Activated CD8-positive, alpha-beta memory T cell treated with anti-CD3 and anti-CD28 coated beads, Interleukin-2, amount 50 U/mL, for 24 hours (primary cell): ENCODE results near the gene CMBL.
"Not testable (repeated sequence)": the region's sequence is repeated elsewhere in the genome, so short reads cannot be mapped to it uniquely, and the experiment has no call there.

Experiments used
- DNase-seq: peaks from one replicate; pipeline ENCODE4 v3.0.0-alpha.2; 2020; ENCODE audit errors: extremely low read depth

CMBL gene

DNA sequence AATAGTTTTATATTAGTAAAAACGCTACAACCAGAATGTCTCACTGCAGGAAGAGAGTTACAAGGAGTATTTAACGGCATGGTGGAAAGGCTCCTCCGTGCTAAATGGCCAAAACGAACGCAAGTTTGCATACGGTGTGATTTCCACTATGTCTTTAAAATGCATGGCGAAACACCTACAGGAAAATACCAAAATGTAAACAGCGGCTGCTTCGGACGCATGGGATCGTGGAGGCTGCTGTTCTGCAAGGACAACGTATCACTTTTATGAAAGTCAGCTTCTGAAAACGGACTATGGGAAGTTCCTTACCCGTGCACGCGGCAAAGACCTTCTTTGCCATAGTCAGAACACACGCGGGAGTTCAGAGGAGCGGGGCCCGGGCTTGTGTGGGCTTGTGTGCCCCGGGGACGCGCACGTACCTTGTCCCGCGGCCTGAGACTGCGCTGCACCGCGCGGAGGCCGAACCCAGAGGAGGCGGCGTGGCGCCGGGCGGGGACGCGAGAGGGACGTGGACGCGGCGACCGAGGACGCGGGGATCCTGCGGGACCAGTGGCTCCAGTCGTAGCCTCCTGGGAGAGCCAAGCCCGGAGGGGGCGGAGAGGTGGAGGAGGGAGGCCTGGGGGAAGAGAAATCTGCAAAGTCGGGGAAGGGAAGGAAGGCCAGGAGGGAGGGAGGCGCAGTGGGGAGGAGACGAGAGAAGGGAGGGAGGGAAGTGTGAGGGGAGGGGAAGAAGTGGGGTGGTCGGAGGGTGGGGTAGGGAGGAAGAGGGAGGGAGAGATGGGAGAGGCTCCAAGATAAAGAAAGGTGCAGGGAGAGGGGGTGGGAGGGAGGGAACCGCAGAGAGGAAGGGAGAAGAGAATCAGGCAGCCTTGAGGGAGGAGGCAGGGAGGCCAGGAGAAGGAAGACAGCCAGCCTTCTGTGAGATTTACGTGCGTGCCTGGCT is at the start of gene CMBL:
Gene CMBL, minus strand, starts transcription at position 697 of the 943 bp plus-strand sequence. CDS start 17,140 bp downstream, outside the sequence.
- DNase-seq = no peak

DNA sequence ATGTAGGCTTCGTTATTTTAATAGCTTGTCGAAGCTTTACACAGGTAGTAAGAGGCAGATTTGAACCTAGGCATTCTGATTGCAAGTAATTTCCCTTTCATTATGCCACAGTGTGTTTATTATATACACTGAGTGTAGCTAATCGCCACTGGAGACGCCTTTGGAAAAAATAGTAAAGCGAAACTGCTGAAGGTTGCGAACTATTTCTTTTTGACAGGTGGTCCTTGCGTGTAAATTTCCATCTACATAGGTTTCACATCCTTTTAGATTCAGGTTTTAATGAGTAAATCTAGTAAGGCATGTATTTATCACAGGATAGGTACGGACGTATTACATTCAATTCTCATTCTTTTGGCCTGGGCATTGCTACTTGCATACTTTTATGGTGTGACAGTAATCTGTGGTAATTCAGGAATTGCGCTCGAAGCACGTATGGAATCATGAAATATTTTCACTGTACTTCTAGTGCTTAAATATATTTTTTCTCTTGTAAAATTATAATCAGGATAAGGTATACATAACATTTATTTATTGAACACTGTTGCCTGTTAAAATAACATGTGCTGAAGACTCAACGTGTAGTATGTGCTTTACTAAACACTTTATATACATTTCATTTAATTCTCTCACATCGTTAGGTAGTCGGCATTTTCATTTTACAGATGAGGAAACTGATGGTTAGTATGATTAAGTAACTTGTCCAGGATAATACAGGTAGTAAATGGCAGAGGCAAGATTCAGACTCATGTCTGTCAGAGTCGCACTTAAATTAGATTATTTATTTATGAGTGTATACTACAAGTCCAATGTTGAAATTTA is 47.6 kb upstream of the CMBL start:
- DNase-seq = no peak

DNA sequence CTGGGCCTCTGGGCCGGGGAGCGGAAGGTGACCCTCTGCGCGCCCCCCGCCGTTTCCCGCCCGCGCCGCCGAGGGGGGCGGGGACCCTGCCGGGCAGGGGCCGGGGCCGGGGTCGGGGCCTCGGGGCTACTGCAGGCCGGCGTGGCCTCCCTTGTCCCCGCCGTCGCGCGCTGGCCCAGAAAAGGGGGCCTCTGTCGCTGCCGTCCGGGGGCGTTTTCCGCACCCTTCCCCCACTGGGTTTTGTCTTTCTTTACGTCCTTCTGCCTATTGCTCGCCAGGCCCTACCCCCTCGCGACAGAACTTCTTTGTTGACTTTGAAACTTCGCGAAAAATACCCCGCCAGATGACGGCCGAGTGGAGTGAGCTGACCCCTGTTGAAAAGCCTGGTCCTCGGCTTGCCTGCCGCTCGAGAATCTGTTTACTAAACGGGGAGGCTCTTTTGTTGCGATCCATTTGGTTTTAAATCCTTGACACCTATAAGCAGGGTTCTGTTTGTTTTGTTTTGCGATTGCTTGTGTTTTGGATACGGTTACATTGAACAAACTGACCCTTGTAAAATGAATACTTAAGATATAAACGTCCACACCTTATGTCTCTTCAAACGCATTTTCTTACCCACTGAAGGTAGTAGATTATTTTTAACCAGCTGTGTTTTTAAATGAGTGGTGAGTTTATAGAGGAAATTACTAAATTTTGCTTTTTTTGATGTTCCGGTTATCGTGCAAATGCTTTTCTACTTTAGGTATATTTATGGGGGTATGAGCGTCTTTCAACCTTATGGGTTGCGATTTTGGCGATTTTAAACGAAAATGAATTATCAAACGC is 46.6 kb upstream of the CMBL start:
- DNase-seq = no peak

DNA sequence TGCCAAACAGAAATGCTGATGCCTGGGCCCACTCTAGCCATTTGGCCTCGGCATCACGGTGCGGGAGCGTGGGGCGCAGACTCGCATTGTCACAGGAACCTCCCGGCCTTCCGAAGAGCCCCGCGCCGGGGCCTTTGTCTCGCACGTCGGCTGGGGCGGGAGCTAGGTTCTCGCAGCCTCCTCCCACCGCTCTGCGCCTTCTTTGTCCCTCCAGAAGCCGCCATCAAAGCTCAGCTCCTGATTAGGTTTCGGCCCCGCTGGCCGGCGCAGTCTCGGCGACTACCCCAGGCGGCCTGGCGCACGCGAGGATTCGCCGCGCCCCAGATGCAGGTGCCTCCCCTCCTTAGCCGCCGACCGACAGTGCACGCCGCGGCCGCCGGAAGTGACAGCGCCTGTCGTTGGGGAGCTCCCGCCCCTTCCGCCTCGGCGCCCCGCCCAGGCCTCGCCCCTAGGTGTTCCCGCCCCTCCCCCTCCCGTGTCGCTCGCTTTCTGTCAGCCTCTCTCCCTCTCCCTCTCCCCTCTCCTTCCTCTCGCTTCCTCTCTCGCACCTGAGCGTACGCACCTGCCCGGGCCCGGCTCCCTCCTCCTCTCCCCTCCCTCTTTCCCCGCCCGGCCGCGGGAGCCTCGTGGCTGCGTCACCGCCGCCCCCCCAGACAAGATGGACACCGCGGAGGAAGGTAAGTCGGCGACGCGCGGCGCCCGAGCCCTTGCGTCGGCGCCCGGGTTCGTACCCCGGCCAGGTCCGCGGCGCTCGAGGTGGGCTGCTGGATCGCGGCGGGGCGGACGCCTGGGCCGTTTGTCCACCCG is 45.7 kb upstream of the CMBL start, which contains the start of gene MARCHF6:
Gene MARCHF6, plus strand, starts transcription at position 455 of the 807 bp plus-strand sequence. Its CDS starts 204 bp downstream, at position 659.
- peak; percentile 83 for DNase-seq

DNA sequence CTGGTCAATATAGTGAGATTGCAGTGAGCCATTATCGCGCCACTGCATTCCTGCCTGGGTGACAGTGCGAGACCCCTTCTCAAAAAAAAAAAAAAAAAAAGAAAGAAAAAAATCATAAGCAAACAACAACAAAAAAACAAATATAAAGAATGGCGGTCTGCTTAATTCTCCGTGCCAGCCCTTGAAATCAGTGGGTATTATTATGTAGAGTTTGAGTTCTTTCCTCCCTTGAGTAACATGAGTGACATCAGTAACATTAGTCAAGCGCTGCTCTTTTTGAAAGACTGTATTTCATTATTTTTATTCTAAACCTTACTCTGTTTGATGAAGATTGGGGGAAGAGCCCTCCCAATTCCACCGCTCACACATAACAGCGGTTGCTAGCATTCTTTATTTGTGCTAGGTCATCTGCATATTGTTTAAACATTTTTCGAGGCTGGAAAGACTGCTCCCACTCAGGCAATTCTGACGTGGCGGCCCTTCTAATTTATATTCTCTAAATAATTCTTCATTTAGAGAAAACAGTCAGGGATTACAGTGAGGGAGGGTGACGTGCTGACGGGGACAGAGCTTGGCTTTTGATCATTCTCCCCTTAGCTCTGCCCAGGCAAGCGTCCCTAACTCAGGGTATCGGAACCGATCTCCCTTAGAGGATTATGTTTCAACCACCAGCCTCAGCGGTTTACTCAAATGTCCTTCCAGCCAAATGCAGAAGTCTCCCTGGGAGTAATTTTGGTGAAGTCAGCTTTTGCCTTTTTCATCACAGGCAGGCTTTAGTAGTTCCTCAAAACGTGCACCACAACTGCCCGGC is 44.9 kb upstream of the CMBL start:
- no peak for DNase-seq

DNA sequence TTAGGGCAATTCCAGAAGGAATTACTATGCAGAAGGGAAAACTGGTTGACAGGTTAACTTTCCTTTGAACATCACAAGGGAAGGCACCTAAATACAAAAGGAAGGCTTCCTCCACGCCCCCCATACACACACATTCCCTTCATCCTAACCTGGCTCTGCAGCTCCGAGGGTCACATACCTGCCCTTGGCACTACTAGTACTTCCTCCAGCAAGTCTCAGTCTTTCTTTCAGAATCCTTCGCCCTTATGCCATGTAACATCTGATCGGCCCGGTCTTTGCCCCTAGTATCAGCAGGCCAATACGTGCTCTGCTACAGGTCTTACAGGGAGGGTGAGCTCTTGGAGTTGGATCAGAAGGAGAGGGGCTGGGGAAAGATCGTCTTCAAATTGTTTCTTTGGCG is 44.2 kb upstream of the CMBL start:
- no peak for DNase-seq

DNA sequence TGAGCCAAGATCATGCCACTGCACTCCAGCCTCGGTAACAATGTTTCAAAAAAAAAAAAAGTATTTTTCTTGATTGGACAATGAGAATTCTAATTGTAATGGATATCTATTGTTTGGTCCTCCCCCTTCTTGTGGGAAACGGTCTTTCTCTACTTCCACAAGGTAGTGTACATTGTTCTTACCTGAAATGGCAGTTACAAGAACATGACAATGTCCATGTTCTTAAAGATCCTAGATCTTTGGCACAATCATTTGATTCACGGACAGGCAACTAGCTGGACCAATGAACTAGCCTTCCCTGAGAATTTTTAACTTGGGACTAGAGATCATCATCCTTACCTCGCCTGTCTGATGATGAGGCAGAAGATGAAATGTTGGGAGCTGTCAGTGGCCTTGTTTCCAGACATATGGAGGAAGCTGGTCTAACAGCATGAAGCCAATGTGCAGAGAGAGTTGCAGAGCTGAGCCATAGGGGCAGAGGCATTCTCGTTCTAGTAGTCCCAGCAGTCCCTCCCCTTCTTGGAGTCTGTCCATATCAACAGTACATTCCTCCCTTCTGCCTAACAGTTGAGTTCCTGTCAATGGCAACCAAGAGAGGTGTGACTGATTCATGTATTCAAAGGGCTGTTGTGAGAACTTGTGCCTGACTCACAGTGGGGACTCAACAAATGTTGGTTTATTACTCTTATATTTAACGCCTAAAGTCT is 43.6 kb upstream of the CMBL start:
- DNase-seq = no peak

DNA sequence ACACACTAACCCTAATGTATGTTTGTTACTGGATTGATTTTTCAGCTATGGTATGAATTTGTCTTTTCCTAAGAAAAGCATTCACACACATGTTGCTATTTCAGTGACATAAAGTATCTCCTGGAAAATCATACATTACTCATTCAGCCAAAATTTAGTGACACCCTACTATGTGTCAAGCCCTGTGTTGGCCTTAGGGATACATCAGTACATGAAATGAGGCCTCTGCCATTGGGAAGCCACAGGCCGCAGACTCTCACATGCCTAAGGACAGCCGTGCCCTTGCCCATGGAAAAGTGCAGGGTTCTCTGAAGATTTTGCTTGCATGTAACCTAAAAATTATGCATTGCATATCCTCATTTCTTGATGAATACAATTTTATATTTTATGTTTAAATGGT is 40.6 kb upstream of the CMBL start:
- DNase-seq = no peak

DNA sequence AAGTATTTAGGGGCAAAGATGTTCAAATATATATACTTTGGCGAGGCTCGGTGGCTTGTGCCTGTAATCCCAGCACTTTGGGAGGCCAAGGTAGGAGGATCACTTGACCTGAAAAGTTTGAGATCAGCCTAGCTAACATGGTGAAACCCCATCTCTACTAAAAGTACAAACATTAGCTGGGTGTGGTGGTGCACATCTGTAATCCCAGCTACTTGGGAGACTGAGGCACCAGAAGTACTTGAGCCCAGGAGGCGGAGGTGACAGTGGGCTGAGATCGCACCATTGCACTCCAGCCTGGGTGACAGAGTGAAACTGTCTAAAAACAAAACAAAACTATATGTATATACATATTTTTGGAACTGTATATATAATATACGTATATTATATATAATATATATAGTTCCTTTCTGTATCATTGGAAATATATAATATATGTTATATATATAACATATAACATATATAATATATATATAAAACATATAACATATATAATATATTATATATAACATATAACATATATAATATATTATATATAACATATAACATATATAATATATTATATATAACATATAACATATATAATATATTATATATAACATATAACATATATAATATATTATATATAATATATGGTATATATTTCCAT is 36.9 kb upstream of the CMBL start:
- DNase-seq = not testable (repeated sequence)

DNA sequence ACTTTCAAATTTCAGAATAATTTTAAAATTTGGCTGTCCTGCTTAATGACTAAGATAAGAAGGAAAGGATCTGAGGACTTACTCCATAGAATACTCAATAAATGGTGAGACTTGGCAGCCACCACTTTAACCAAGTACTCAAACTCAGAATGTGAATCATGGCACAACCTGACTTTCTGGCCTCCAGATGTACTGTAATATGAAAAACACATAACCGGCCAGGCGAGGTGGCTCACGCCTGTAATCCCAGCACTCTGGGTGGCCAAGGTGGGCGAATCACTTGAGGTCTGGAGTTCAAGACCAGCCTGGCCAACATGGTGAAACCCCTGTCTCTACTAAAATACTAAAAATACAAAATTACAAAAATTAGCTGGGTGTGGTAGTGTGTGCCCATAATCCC is 35.8 kb upstream of the CMBL start:
- no peak for DNase-seq

DNA sequence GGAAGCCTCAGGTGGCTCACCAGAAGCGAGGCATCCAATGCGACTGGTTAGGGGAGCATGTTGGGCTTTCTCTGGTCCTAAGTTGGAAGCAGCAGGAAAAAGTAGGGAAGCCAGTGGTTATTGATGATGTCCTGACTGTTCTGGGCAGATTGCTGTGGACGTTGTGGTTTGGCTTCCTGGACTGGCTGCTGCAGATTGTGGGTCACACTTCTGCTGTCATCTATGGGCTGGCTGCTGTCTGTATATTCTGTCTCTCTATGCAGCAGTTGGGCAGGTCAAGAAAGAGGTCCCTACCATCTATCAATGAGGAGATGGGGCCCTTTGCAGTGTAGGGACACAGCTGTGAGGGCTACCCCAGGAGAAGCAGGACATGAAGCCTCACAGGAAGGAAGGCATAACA is 32.3 kb upstream of the CMBL start:
- no peak for DNase-seq

DNA sequence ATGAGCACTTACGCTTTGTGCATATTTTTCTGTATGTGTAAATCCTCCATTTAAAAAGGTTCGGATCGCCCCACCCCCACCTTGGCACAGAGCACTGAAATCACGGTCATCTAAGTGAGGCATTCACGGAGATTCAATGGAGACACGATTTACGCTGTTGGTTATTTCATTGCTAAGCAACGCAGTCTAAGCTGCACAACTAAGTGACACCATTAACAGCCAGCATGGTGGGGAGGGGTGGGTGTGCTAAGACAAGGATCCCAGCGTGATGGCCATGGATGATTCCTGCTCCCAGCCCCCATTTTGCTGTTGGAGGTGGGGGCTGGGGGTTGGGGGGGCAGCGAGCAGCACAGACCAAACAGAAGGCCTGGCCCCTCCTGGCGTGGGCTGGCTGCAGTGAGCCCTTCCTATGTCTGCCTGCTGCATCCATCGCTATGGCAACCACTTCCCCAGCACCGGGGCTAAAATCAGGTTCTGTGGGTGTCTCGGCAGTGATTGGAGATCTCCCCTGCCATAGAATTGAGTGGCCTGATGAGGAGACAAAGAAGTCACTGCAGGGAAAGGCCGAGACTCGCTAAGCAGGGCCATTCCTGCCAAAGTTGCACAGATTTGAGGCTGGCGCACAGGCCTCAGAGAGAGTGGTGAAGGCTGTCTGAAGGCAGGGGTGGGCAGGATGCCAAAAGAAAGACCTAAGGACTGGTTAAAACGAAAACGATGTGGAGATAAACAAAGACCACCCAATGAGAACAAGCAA is 31.5 kb upstream of the CMBL start:
- no peak for DNase-seq

DNA sequence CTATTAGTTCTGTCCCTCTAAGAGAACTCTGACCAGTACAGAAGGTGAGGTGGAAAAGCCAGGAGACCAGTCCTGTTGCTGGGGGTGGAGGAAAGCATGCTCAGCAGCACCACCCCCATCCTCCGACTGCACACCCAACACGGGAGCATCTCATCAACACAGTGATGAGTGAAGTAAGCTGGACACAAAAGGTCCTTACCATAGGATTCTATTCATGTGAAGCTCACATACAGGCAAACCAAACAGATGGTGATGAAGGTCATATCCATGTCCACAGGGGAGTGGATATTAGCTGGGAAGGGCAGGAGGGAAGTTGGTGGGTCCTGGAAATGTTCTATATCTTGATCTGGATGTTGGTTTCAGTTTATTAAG is 31.0 kb upstream of the CMBL start:
- no peak for DNase-seq

DNA sequence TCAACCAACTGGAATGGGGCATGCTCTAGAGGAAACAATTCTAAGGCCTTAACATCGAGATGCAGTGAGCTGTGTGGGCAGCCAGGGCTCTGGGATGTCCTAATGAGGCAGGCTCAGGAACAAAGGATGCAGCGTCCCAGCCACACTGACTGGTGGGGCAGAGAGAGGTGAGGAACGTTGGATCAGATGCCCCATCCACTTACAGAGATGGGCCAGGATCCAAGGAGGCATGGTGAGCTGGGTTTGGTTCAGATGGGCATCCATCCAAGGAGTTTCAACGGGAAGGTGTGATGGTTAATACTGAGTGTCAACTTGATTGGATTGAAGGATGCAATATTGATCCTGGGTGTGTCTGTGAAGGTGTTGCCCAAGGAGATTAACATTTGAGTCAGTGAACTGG is 30.3 kb upstream of the CMBL start:
- DNase-seq = no peak

DNA sequence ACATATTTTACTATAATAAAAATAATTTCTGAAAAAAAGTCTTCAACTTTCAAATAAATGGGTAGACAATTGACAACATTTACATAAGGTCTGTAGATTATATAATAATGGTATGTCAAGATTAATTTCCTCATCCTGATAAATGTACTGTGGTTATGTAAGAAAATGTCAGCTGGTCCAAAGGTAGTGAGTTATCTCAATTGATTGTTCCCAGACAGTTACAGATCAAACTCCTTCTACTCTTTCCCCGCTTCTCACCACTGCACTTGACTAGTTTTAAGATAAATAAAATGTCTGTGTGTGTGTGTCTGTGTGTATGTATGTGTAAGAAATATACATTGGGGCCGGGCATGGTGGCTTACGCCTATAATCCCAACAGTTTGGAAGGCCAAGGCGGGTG is 29.4 kb upstream of the CMBL start:
- no peak for DNase-seq

DNA sequence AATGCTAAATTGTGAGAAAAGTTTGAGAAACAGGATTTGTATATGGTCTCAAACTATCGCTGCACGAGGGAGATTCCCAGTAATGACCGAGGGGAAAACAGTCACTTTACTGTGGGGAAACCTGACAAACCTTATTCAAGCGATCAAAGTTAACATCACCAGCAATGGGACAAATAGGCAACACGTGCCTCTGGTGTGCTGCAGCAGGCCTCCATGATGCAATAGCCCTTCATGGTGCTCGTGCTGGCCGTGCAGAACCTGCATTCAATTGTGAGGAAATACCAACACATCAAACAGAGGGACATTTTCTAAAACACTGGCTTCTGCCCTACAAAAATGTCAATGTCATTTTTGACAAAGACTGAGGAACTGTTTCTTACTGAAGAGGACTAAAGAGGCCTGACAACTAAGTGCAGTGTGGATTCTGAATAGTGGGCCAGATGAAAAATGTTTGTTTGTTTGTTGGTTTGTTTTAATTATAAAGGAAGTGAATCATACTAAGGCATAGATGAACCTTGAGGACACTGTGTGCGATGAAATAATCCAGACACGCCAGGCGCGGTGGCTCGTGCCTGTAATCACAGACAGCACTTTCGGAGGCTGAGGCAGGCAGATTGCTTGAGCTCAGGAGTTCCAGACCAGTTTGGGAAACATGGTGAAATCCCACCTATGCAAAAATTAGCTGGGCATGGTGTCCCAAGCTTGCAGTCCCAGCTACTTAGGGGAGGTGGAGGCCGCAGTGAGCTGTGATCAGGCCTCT is 28.2 kb upstream of the CMBL start:
- DNase-seq = no peak

DNA sequence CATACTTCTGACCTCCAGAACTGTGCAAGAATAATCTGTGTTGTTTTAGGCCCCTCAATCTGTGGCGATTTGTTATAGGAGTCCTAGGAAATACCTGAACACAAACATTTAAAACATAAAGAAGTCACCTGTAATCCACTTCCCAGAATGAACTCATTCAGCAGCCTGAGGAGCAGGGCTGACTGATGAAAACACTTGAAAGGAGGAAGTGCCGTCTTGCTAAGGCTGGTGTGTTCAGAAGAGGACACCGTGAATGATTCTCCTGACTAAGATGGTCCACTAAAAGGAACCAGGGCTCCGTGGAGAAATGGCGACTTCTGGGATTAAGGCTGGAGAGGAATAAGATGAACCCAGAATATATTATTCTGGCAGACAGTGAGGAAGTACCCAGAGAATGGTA is 27.1 kb upstream of the CMBL start:
- DNase-seq = no peak
